ENCODE measurements around the gene SLC33A1.
"Not testable (repeated sequence)": the region's sequence is repeated elsewhere in the genome, so short reads cannot be mapped to it uniquely, and the experiment has no call there.

SLC33A1 gene

GRCh38 chr3:155861476-155862183 lies 7.4 kb upstream of the SLC33A1 start:
- DNase-seq, result no peak

- not testable (repeated sequence) for DNase-seq
Observed at GRCh38 chr3:155860424-155860823, 6.2 kb upstream of the SLC33A1 start.

- DNase-seq, result no peak
Observed at GRCh38 chr3:155859859-155860258, 5.6 kb upstream of the SLC33A1 start.

GRCh38 chr3:155853214-155854140 lies 750 bp downstream of the SLC33A1 start:
- peak; percentile 34 for DNase-seq

GRCh38 chr3:155852341-155852740 lies 1.9 kb downstream of the SLC33A1 start:
- no peak for DNase-seq

GRCh38 chr3:155849404-155849803 lies 4.8 kb downstream of the SLC33A1 start:
- not testable (repeated sequence) for DNase-seq

GRCh38 chr3:155847993-155848392 lies 6.2 kb downstream of the SLC33A1 start:
- DNase-seq, result no peak

- no peak for DNase-seq
Observed at GRCh38 chr3:155846119-155846518, 8.1 kb downstream of the SLC33A1 start.

- DNase-seq, result no peak
Observed at GRCh38 chr3:155843569-155843968, 10.7 kb downstream of the SLC33A1 start.

GRCh38 chr3:155835341-155836071 lies 18.7 kb downstream of the SLC33A1 start:
- no peak for DNase-seq

- not testable (repeated sequence) for DNase-seq
Observed at GRCh38 chr3:155828490-155829098, 25.6 kb downstream of the SLC33A1 start.

GRCh38 chr3:155815030-155815545 lies 39.1 kb downstream of the SLC33A1 start:
- no peak for DNase-seq

- DNase-seq, result not testable (repeated sequence)
Observed at GRCh38 chr3:155813224-155813623, 41.0 kb downstream of the SLC33A1 start.

GRCh38 chr3:155809181-155809580 lies 45.0 kb downstream of the SLC33A1 start:
- no peak for DNase-seq

- DNase-seq, result no peak
Observed at GRCh38 chr3:155807823-155808222, 46.4 kb downstream of the SLC33A1 start.

- DNase-seq, result peak; percentile 84
Observed at GRCh38 chr3:155805802-155806618, 48.2 kb downstream of the SLC33A1 start, which contains the start of gene C3orf33. C3orf33 (minus strand) TSS chr3:155806278; CDS start chr3:155806252, 26 bp downstream.

- DNase-seq, result peak; percentile 8
Observed at GRCh38 chr3:155805204-155805801, 48.9 kb downstream of the SLC33A1 start.

- DNase-seq, result no peak
Observed at GRCh38 chr3:155804323-155804722, 49.9 kb downstream of the SLC33A1 start.

GRCh38 chr3:155792532-155792931 lies 61.7 kb downstream of the SLC33A1 start:
- no peak for DNase-seq

GRCh38 chr3:155791190-155791589 lies 63.0 kb downstream of the SLC33A1 start:
- DNase-seq, result peak; percentile 41

Measured in activated CD4-positive, alpha-beta T cell treated with anti-CD3 and anti-CD28 coated beads, Interleukin-2, Interleukin-6, amounts not matched to agents 100 ng/mL and 50 ng/mL, durations not matched to agents 16 hours and 8 hours (primary cell).